Measurements from ENCODE around the gene MUC3A. TPM values are rescaled to one million over a fixed set of nuclear protein-coding genes. Genes with fewer than 3 reads are reported as not detected.

Gene MUC3A
- total and polyA plus RNA-seq, 2 of the 13 experiments (the other 11 are each of a cell fraction or from before 2014, with no cell fraction given), result 0.01 TPM; not detected in 1

GRCh38 chr7:100952641-100953040 lies 3.3 kb downstream of the MUC3A start (continued):
- TF ChIP-seq CBX5 (CRISPR knock-in tag; IDR thresholded peaks at IDR 0.05; ENCODE audit: borderline replicate concordance) (no peak), KLF12 (CRISPR knock-in tag; IDR thresholded peaks at IDR 0.05; ENCODE audit: borderline replicate concordance) (no peak), SRY (CRISPR knock-in tag; IDR thresholded peaks at IDR 0.05) (no peak), RERE (CRISPR knock-in tag; IDR thresholded peaks at IDR 0.05; ENCODE audit: low read depth) (no peak)

GRCh38 chr7:100957832-100958421 lies 8.6 kb downstream of the MUC3A start:
- TF ChIP-seq USF2 (IDR thresholded peaks at IDR 0.05; ENCODE audit: low read depth, low read length), result 0 out of 2 replicates have a peak, but pooled peaks have one; percentile 11
- no peak for TF ChIP-seq USF2 (CRISPR knock-in tag; IDR thresholded peaks at IDR 0.05; ENCODE audit: borderline replicate concordance)
- no peak for TF ChIP-seq SNAPC5 (CRISPR knock-in tag; IDR thresholded peaks at IDR 0.05; ENCODE audit: borderline replicate concordance)
- no peaks in the 10 kb centered on the region for H3K36me3 ChIP-seq (replicated peaks in 1 of 2; ENCODE audit: control insufficient read depth in 1 of 2, insufficient read depth in 2 of 2, low read length in 2 of 2)
- ChIA-PET POLR2A (no interaction called here), CTCF (ENCODE audit: low intra/inter-chr PET ratio, low total read pairs) (no interaction called here)
- in situ Hi-C loops (cut with HindIII; ENCODE audit: extremely low pct_ligation_motif_present, low pct_unique_long_range_greater_than_20kb) (no loop called here), intact Hi-C loops (cut with micrococcal nuclease; ENCODE audit: unreplicated experiment) (no loop called here)
- H3K27me3 ChIP-seq (ENCODE audit: control insufficient read depth in 1 of 2, insufficient read depth in 2 of 2, low read length in 2 of 2), result peaks cover 3 to 23% of the 10 kb centered on the region in 2 experiments; a peak in 4 of 5 replicates
- 21% methylated on average over 12 of the region's 12 CpGs for WGBS (ENCODE audit: low lambda C conversion rate)
- H3K9ac ChIP-seq (ENCODE audit: insufficient read depth, low read depth, low read length), result no peak overlapping the region
- H3K79me2 ChIP-seq (ENCODE audit: insufficient read depth, low read length), result no peaks in the 10 kb centered on the region
- H3K4me2 ChIP-seq (ENCODE audit: low read depth, low read length), result no peak overlapping the region
- FAIRE-seq (no peak), ATAC-seq (no peak), DNase-seq (ENCODE audit: low spot score) (peak; percentile 32)
- no TSS peak for BruUV-seq (replicated peaks)
- H3K4me3 ChIP-seq (replicated peaks in 1 of 3; ENCODE audit: insufficient read depth in 1 of 3, low read depth in 2 of 3, low read length in 3 of 3), result no peak overlapping the region
- H3K9me3 ChIP-seq (ENCODE audit: low read length), result no peaks in the 10 kb centered on the region
- H4K20me1 ChIP-seq (ENCODE audit: insufficient read depth, low read length), result no peaks in the 10 kb centered on the region
- H3K4me1 ChIP-seq (ENCODE audit: insufficient read depth, low read length), result no peaks in the 10 kb centered on the region
- no peak overlapping the region for H3K27ac ChIP-seq (ENCODE audit: extremely low read length, insufficient read depth, low read length)
- no peak overlapping the region for H2AFZ ChIP-seq (ENCODE audit: low read length)

Measured in HepG2 (cell line).